ENCODE data around the gene PTGIS. TPM values are rescaled to one million over a fixed set of nuclear protein-coding genes. Genes with fewer than 3 reads are reported as not detected.

PTGIS gene
- total and polyA plus RNA-seq, 2 donors (not counting 3 experiments of a cell fraction or from before 2014, with no cell fraction given) = 6.2 to 11.8 TPM

GRCh38 chr20:49597825-49598395 is 30.0 kb upstream of the PTGIS start:
- no peak for DNase-seq (ENCODE audit: low read depth, low spot score)
- CTCF ChIA-PET = interaction anchor here (0.7 to 24.6 kb wide), 3 partner anchors 10 to 57 kb away, joined by 3 to 962 read pairs (median 4); no protein-coding TSS in a partner anchor
- peak; percentile 54 for FAIRE-seq
- Histone ChIP-seq H3K9ac (replicated peaks; ENCODE audit: extremely low read depth, insufficient read depth, low read length) (no peak overlapping the region), H3K27me3 (ENCODE audit: control insufficient read depth in 2 of 2, insufficient read depth in 2 of 2, low read length in 2 of 2) (no peaks in the 10 kb centered on the region), H3K36me3 (ENCODE audit: control insufficient read depth in 2 of 2, extremely low read depth in 1 of 2, insufficient read depth in 2 of 2, low read length in 2 of 2) (no peaks in the 10 kb centered on the region), H3K4me2 (ENCODE audit: insufficient read depth, low read length) (no peak overlapping the region), H3K9me1 (replicated peaks; ENCODE audit: control insufficient read depth, extremely low read depth, insufficient read depth, low read length) (no peaks in the 10 kb centered on the region), H2AFZ (ENCODE audit: low read depth, low read length) (no peak overlapping the region), H3K27ac (ENCODE audit: insufficient read depth, low read depth, low read length) (no peak overlapping the region), H4K20me1 (replicated peaks; ENCODE audit: control insufficient read depth, extremely low read depth, insufficient read depth, low read length) (no peaks in the 10 kb centered on the region), H3K4me1 (ENCODE audit: control insufficient read depth, extremely low read depth, insufficient read depth, low read length) (peaks cover 19% of the 10 kb centered on the region), H3K4me3 (replicated peaks in 1 of 3; ENCODE audit: insufficient read depth in 1 of 3, low read depth in 1 of 3, low read length in 3 of 3) (no peak overlapping the region), H3K79me2 (ENCODE audit: control insufficient read depth, insufficient read depth, low read length) (no peaks in the 10 kb centered on the region), H3K9me3 (replicated peaks; ENCODE audit: control insufficient read depth, insufficient read depth, low read length) (no peaks in the 10 kb centered on the region)
- dilution Hi-C loops (cut with MboI; ENCODE audit: extremely low pct_ligation_motif_present, low sequenced_read_pairs) (no loop called here), intact Hi-C loops (cut with micrococcal nuclease) (loop anchor here (2.0 kb wide), 1 partner anchor 45 kb away; no protein-coding TSS in a partner anchor)
- no TSS peak for BruUV-seq (replicated peaks)
- POLR2A ChIA-PET = no interaction called here
- TF ChIP-seq EZH2 (IDR thresholded peaks at IDR 0.05; ENCODE audit: borderline replicate concordance, low read depth, low read length, severe bottlenecking) (no peak), MAX (IDR thresholded peaks at IDR 0.05; ENCODE audit: insufficient read depth, insufficient read length) (no peak)

- intact Hi-C loops (cut with micrococcal nuclease) (loop anchor here (2.0 kb wide), 1 partner anchor 43 kb away; no protein-coding TSS in a partner anchor), dilution Hi-C loops (cut with MboI; ENCODE audit: extremely low pct_ligation_motif_present, low sequenced_read_pairs) (no loop called here)
- H3K27ac ChIP-seq (ENCODE audit: insufficient read depth, low read depth, low read length) = no peak overlapping the region
- no peak overlapping the region for H3K9ac ChIP-seq (replicated peaks; ENCODE audit: extremely low read depth, insufficient read depth, low read length)
- H3K4me1 ChIP-seq (ENCODE audit: control insufficient read depth, extremely low read depth, insufficient read depth, low read length) = peaks cover 19% of the 10 kb centered on the region
- no peak overlapping the region for H3K4me2 ChIP-seq (ENCODE audit: insufficient read depth, low read length)
- peak; percentile 44 for DNase-seq (ENCODE audit: low read depth, low spot score)
- H4K20me1 ChIP-seq (replicated peaks; ENCODE audit: control insufficient read depth, extremely low read depth, insufficient read depth, low read length) = no peaks in the 10 kb centered on the region
- no peaks in the 10 kb centered on the region for H3K9me3 ChIP-seq (replicated peaks; ENCODE audit: control insufficient read depth, insufficient read depth, low read length)
- no peaks in the 10 kb centered on the region for H3K9me1 ChIP-seq (replicated peaks; ENCODE audit: control insufficient read depth, extremely low read depth, insufficient read depth, low read length)
- BruUV-seq (replicated peaks) = no TSS peak
- peak; percentile 68 for FAIRE-seq
- H3K36me3 ChIP-seq (ENCODE audit: control insufficient read depth in 2 of 2, extremely low read depth in 1 of 2, insufficient read depth in 2 of 2, low read length in 2 of 2) = no peaks in the 10 kb centered on the region
- TF ChIP-seq CTCF (IDR thresholded peaks at IDR 0.05; ENCODE audit: extremely low read depth in 1 of 2, insufficient read depth in 1 of 2, low read depth in 1 of 2, low read length in 2 of 2) = no peak
- no peak for TF ChIP-seq MYC (IDR thresholded peaks at IDR 0.05; ENCODE audit: low read depth, low read length)
- TF ChIP-seq POLR2AphosphoS5 (IDR thresholded peaks at IDR 0.05; ENCODE audit: insufficient read depth, low read depth, low read length) = no peak
- no peak for TF ChIP-seq POLR2A (IDR thresholded peaks at IDR 0.05; ENCODE audit: low read depth, low read length)
- no peak for TF ChIP-seq JUN (IDR thresholded peaks at IDR 0.05; ENCODE audit: borderline replicate concordance, insufficient read depth, insufficient read length, low read depth)
- TF ChIP-seq FOS (IDR thresholded peaks at IDR 0.05; ENCODE audit: borderline replicate concordance, insufficient read depth, low read length) = no peak
- TF ChIP-seq MAX (IDR thresholded peaks at IDR 0.05; ENCODE audit: insufficient read depth, insufficient read length) = no peak
- TF ChIP-seq EZH2 (IDR thresholded peaks at IDR 0.05; ENCODE audit: borderline replicate concordance, low read depth, low read length, severe bottlenecking) = no peak
- no peak for TF ChIP-seq GATA2 (IDR thresholded peaks at IDR 0.05; ENCODE audit: insufficient read depth, insufficient read length, low read depth, low read length)
- POLR2A ChIA-PET = no interaction called here
- no peaks in the 10 kb centered on the region for H3K27me3 ChIP-seq (ENCODE audit: control insufficient read depth in 2 of 2, insufficient read depth in 2 of 2, low read length in 2 of 2)
- no peak overlapping the region for H3K4me3 ChIP-seq (replicated peaks in 1 of 3; ENCODE audit: insufficient read depth in 1 of 3, low read depth in 1 of 3, low read length in 3 of 3)
- CTCF ChIA-PET = interaction anchor here (1.1 to 24.6 kb wide), 6 partner anchors 10 to 62 kb away, joined by 3 to 962 read pairs (median 5); no protein-coding TSS in a partner anchor
- H3K79me2 ChIP-seq (ENCODE audit: control insufficient read depth, insufficient read depth, low read length) = no peaks in the 10 kb centered on the region
- peak overlapping the region; percentile 20 for H2AFZ ChIP-seq (ENCODE audit: low read depth, low read length)
Measured at GRCh38 chr20:49595811-49596561, 28.0 kb upstream of the PTGIS start.
